ENCODE data around the gene GPR156.
"Not testable (repeated sequence)": the region's sequence is repeated elsewhere in the genome, so short reads cannot be mapped to it uniquely, and the experiment has no call there.

GPR156 gene

GRCh38 chr3:120265989-120266388 is 19.0 kb downstream of the GPR156 start:
- H3K4me1 ChIP-seq (ENCODE audit: control insufficient read depth, insufficient read depth, low read length), result peaks cover 2% of the 10 kb centered on the region
- H3K9me3 ChIP-seq (ENCODE audit: control insufficient read depth, insufficient read depth, low read length), result no peaks in the 10 kb centered on the region

GRCh38 chr3:120264963-120265362 is 20.1 kb downstream of the GPR156 start:
- H3K4me1 ChIP-seq (ENCODE audit: control insufficient read depth, insufficient read depth, low read length), result peaks cover 2% of the 10 kb centered on the region
- no peak overlapping the region for H3K4me3 ChIP-seq (ENCODE audit: low read depth, low read length)
- no peaks in the 10 kb centered on the region for H3K9me3 ChIP-seq (ENCODE audit: control insufficient read depth, insufficient read depth, low read length)
- H3K36me3 ChIP-seq (ENCODE audit: control insufficient read depth, insufficient read depth, low read length), result no peaks in the 10 kb centered on the region
- no peak overlapping the region for H3K9ac ChIP-seq (ENCODE audit: low read depth, low read length)
- H3K27me3 ChIP-seq (ENCODE audit: control insufficient read depth, insufficient read depth, low read length), result no peaks in the 10 kb centered on the region

More at GRCh38 chr3:120265989-120266388, 19.0 kb downstream of the GPR156 start:
- no peaks in the 10 kb centered on the region for H3K36me3 ChIP-seq (ENCODE audit: control insufficient read depth, insufficient read depth, low read length)
- no peak overlapping the region for H3K9ac ChIP-seq (ENCODE audit: low read depth, low read length)
- no peak overlapping the region for H3K4me3 ChIP-seq (ENCODE audit: low read depth, low read length)
- no peaks in the 10 kb centered on the region for H3K27me3 ChIP-seq (ENCODE audit: control insufficient read depth, insufficient read depth, low read length)

GRCh38 chr3:120263792-120264191 is 21.2 kb downstream of the GPR156 start:
- Histone ChIP-seq H3K4me3 (ENCODE audit: low read depth, low read length) (no peak overlapping the region), H3K27me3 (ENCODE audit: control insufficient read depth, insufficient read depth, low read length) (no peaks in the 10 kb centered on the region), H3K36me3 (ENCODE audit: control insufficient read depth, insufficient read depth, low read length) (no peaks in the 10 kb centered on the region), H3K9ac (ENCODE audit: low read depth, low read length) (no peak overlapping the region), H3K9me3 (ENCODE audit: control insufficient read depth, insufficient read depth, low read length) (no peaks in the 10 kb centered on the region), H3K4me1 (ENCODE audit: control insufficient read depth, insufficient read depth, low read length) (peaks cover 2% of the 10 kb centered on the region)

- H3K9ac ChIP-seq (ENCODE audit: low read depth, low read length), result no peak overlapping the region
- peaks cover 3% of the 10 kb centered on the region for H3K9me3 ChIP-seq (ENCODE audit: control insufficient read depth, insufficient read depth, low read length)
- no peaks in the 10 kb centered on the region for H3K4me1 ChIP-seq (ENCODE audit: control insufficient read depth, insufficient read depth, low read length)
- no peak overlapping the region for H3K4me3 ChIP-seq (ENCODE audit: low read depth, low read length)
- no peaks in the 10 kb centered on the region for H3K27me3 ChIP-seq (ENCODE audit: control insufficient read depth, insufficient read depth, low read length)
- H3K36me3 ChIP-seq (ENCODE audit: control insufficient read depth, insufficient read depth, low read length), result no peaks in the 10 kb centered on the region
These were observed 27.0 kb downstream of the GPR156 start for GRCh38 chr3:120258009-120258408.

- Histone ChIP-seq H3K9me3 (ENCODE audit: control insufficient read depth, insufficient read depth, low read length) (no peaks in the 10 kb centered on the region), H3K27me3 (ENCODE audit: control insufficient read depth, insufficient read depth, low read length) (no peaks in the 10 kb centered on the region), H3K9ac (ENCODE audit: low read depth, low read length) (no peak overlapping the region), H3K36me3 (ENCODE audit: control insufficient read depth, insufficient read depth, low read length) (no peaks in the 10 kb centered on the region), H3K4me1 (ENCODE audit: control insufficient read depth, insufficient read depth, low read length) (no peaks in the 10 kb centered on the region), H3K4me3 (ENCODE audit: low read depth, low read length) (no peak overlapping the region)
These were observed 39.6 kb downstream of the GPR156 start for GRCh38 chr3:120245386-120245785.

- no peak overlapping the region for H3K9ac ChIP-seq (ENCODE audit: low read depth, low read length)
- H3K9me3 ChIP-seq (ENCODE audit: control insufficient read depth, insufficient read depth, low read length), result no peaks in the 10 kb centered on the region
- no peak overlapping the region for H3K4me3 ChIP-seq (ENCODE audit: low read depth, low read length)
- no peaks in the 10 kb centered on the region for H3K27me3 ChIP-seq (ENCODE audit: control insufficient read depth, insufficient read depth, low read length)
- H3K36me3 ChIP-seq (ENCODE audit: control insufficient read depth, insufficient read depth, low read length), result no peaks in the 10 kb centered on the region
- H3K4me1 ChIP-seq (ENCODE audit: control insufficient read depth, insufficient read depth, low read length), result no peaks in the 10 kb centered on the region
These were observed 40.2 kb downstream of the GPR156 start for GRCh38 chr3:120244834-120245225.

GRCh38 chr3:120239644-120240043 is 45.4 kb downstream of the GPR156 start:
- no peaks in the 10 kb centered on the region for H3K4me1 ChIP-seq (ENCODE audit: control insufficient read depth, insufficient read depth, low read length)
- H3K9me3 ChIP-seq (ENCODE audit: control insufficient read depth, insufficient read depth, low read length), result no peaks in the 10 kb centered on the region
- H3K36me3 ChIP-seq (ENCODE audit: control insufficient read depth, insufficient read depth, low read length), result no peaks in the 10 kb centered on the region
- H3K27me3 ChIP-seq (ENCODE audit: control insufficient read depth, insufficient read depth, low read length), result no peaks in the 10 kb centered on the region
- no peak overlapping the region for H3K9ac ChIP-seq (ENCODE audit: low read depth, low read length)
- H3K4me3 ChIP-seq (ENCODE audit: low read depth, low read length), result no peak overlapping the region

- H3K27me3 ChIP-seq (ENCODE audit: control insufficient read depth, insufficient read depth, low read length), result no peaks in the 10 kb centered on the region
- H3K9ac ChIP-seq (ENCODE audit: low read depth, low read length), result no peak overlapping the region
- H3K36me3 ChIP-seq (ENCODE audit: control insufficient read depth, insufficient read depth, low read length), result no peaks in the 10 kb centered on the region
- no peak overlapping the region for H3K4me3 ChIP-seq (ENCODE audit: low read depth, low read length)
- no peaks in the 10 kb centered on the region for H3K9me3 ChIP-seq (ENCODE audit: control insufficient read depth, insufficient read depth, low read length)
- peaks cover 8% of the 10 kb centered on the region for H3K4me1 ChIP-seq (ENCODE audit: control insufficient read depth, insufficient read depth, low read length)
These were observed 57.2 kb downstream of the GPR156 start for GRCh38 chr3:120227710-120228347.

- Histone ChIP-seq H3K4me1 (ENCODE audit: control insufficient read depth, insufficient read depth, low read length) (peaks cover 8% of the 10 kb centered on the region), H3K27me3 (ENCODE audit: control insufficient read depth, insufficient read depth, low read length) (no peaks in the 10 kb centered on the region), H3K9ac (ENCODE audit: low read depth, low read length) (no peak overlapping the region), H3K4me3 (ENCODE audit: low read depth, low read length) (no peak overlapping the region), H3K36me3 (ENCODE audit: control insufficient read depth, insufficient read depth, low read length) (no peaks in the 10 kb centered on the region), H3K9me3 (ENCODE audit: control insufficient read depth, insufficient read depth, low read length) (no peaks in the 10 kb centered on the region)
These were observed 60.8 kb downstream of the GPR156 start for GRCh38 chr3:120224237-120224636.

GRCh38 chr3:120218981-120219380 is 66.0 kb downstream of the GPR156 start:
- Histone ChIP-seq H3K4me3 (ENCODE audit: low read depth, low read length) (no peak overlapping the region), H3K9ac (ENCODE audit: low read depth, low read length) (no peak overlapping the region), H3K36me3 (ENCODE audit: control insufficient read depth, insufficient read depth, low read length) (no peaks in the 10 kb centered on the region), H3K9me3 (ENCODE audit: control insufficient read depth, insufficient read depth, low read length) (no peaks in the 10 kb centered on the region), H3K4me1 (ENCODE audit: control insufficient read depth, insufficient read depth, low read length) (peaks cover 5% of the 10 kb centered on the region), H3K27me3 (ENCODE audit: control insufficient read depth, insufficient read depth, low read length) (no peaks in the 10 kb centered on the region)

- not testable (repeated sequence) for H3K36me3 ChIP-seq (ENCODE audit: control insufficient read depth, insufficient read depth, low read length)
These were observed 68.4 kb downstream of the GPR156 start for GRCh38 chr3:120216633-120217032.

GRCh38 chr3:120214176-120214575 is 70.8 kb downstream of the GPR156 start:
- H3K9me3 ChIP-seq (ENCODE audit: control insufficient read depth, insufficient read depth, low read length), result no peaks in the 10 kb centered on the region
- H3K9ac ChIP-seq (ENCODE audit: low read depth, low read length), result no peak overlapping the region
- no peak overlapping the region for H3K4me3 ChIP-seq (ENCODE audit: low read depth, low read length)
- H3K27me3 ChIP-seq (ENCODE audit: control insufficient read depth, insufficient read depth, low read length), result no peaks in the 10 kb centered on the region
- no peaks in the 10 kb centered on the region for H3K36me3 ChIP-seq (ENCODE audit: control insufficient read depth, insufficient read depth, low read length)
- peaks cover 7% of the 10 kb centered on the region for H3K4me1 ChIP-seq (ENCODE audit: control insufficient read depth, insufficient read depth, low read length)

More at GRCh38 chr3:120216633-120217032, 68.4 kb downstream of the GPR156 start:
- H3K9me3 ChIP-seq (ENCODE audit: control insufficient read depth, insufficient read depth, low read length); H3K4me3 ChIP-seq (ENCODE audit: low read depth, low read length); H3K9ac ChIP-seq (ENCODE audit: low read depth, low read length); H3K4me1 ChIP-seq (ENCODE audit: control insufficient read depth, insufficient read depth, low read length); H3K27me3 ChIP-seq (ENCODE audit: control insufficient read depth, insufficient read depth, low read length): not testable (repeated sequence)

Measured in iPS-15b (cell line).